GM21737 (cell line): Measurements from ENCODE around the gene TSR3.

Experiments
- ATAC-seq: cut with Tn5 transposase; IDR thresholded peaks from one replicate; pipeline ENCODE4 v1.9.1; 2021; ENCODE audit warnings: mild to moderate bottlenecking, moderate library complexity; ENCODE audit not compliant: unreplicated experiment

TSR3 gene

GRCh38 chr16:1355591-1355990 lies 3.9 kb upstream of the TSR3 start:
- no peak for ATAC-seq

- ATAC-seq: no peak
Observed at GRCh38 chr16:1354815-1355540, 3.3 kb upstream of the TSR3 start.

GRCh38 chr16:1351215-1351581 lies 480 bp downstream of the TSR3 start:
- ATAC-seq: no peak

GRCh38 chr16:1350691-1351090 lies 987 bp downstream of the TSR3 start:
- no peak for ATAC-seq

GRCh38 chr16:1349951-1350350 lies 1.7 kb downstream of the TSR3 start:
- no peak for ATAC-seq

- no peak for ATAC-seq
Observed at GRCh38 chr16:1349351-1349750, 2.3 kb downstream of the TSR3 start.

- no peak for ATAC-seq
Observed at GRCh38 chr16:1348926-1349325, 2.8 kb downstream of the TSR3 start.

GRCh38 chr16:1348441-1348840 lies 3.2 kb downstream of the TSR3 start:
- no peak for ATAC-seq

GRCh38 chr16:1347962-1348361 lies 3.7 kb downstream of the TSR3 start:
- ATAC-seq: no peak

GRCh38 chr16:1347286-1347855 lies 4.3 kb downstream of the TSR3 start:
- no peak for ATAC-seq

GRCh38 chr16:1346422-1347285 lies 5.0 kb downstream of the TSR3 start:
- no peak for ATAC-seq

- ATAC-seq: no peak
Observed at GRCh38 chr16:1345651-1346421, 5.8 kb downstream of the TSR3 start.

- ATAC-seq: no peak
Observed at GRCh38 chr16:1345087-1345486, 6.6 kb downstream of the TSR3 start.

GRCh38 chr16:1344499-1344898 lies 7.2 kb downstream of the TSR3 start:
- ATAC-seq: no peak

- ATAC-seq: peak; percentile 1
Observed at GRCh38 chr16:1343428-1344242, 8.0 kb downstream of the TSR3 start.

GRCh38 chr16:1342526-1343427 lies 8.9 kb downstream of the TSR3 start:
- ATAC-seq: peak; percentile 75

GRCh38 chr16:1341495-1342420 lies 9.9 kb downstream of the TSR3 start:
- no peak for ATAC-seq
